ENCODE measurements around the gene PLEKHG5. TPM values are rescaled to one million over a fixed set of nuclear protein-coding genes. Genes with fewer than 3 reads are reported as not detected.

The PLEKHG5 gene
- polyA plus RNA-seq, 3 donors: 0.03 TPM; not detected in 2

- intact Hi-C loops (cut with micrococcal nuclease): no loop called here
- H3K27me3 ChIP-seq (ENCODE audit: control insufficient read depth in 2 of 2, insufficient read depth in 2 of 2, low read length in 2 of 2): peaks cover 7 to 42% of the 10 kb centered on the region in 2 donors
- Mint-ChIP-seq H3K4me3 (no peak overlapping the region), H3K27ac (no peak overlapping the region), H3K27me3 (ENCODE audit: low read depth in 3 of 3) (peaks cover 56 to 66% (median 58%) of the 10 kb centered on the region in 3 donors), H3K36me3 (peaks cover 0 to 3% of the 10 kb centered on the region in 2 donors), H3K9me3 (peaks cover 0 to 9% (median 2%) of the 10 kb centered on the region in 7 donors), H3K4me1 (peaks cover 6% of the 10 kb centered on the region)
- H3K4me1 ChIP-seq (ENCODE audit: control insufficient read depth in 1 of 2, insufficient read depth in 2 of 2, low read length in 2 of 2): no peaks in the 10 kb centered on the region
- H3K9ac ChIP-seq (ENCODE audit: insufficient read depth, low read length, poor library complexity, severe bottlenecking): no peak overlapping the region
- no peaks in the 10 kb centered on the region for H4K20me1 ChIP-seq (ENCODE audit: insufficient read depth, low read length)
- no peaks in the 10 kb centered on the region for H3K79me2 ChIP-seq (ENCODE audit: insufficient read depth, low read length)
- no peak overlapping the region for H3K27ac ChIP-seq (ENCODE audit: low read depth in 1 of 2, low read length in 2 of 2)
- no peak overlapping the region for H3K4me3 ChIP-seq (replicated peaks in 1 of 3; ENCODE audit: low read depth in 2 of 3, low read length in 3 of 3)
- TF ChIP-seq CTCF (IDR thresholded peaks at IDR 0.05): no peak
- peaks cover 0 to 4% of the 10 kb centered on the region in 2 donors for H3K9me3 ChIP-seq (replicated peaks in 1 of 2; ENCODE audit: control insufficient read depth in 1 of 2, insufficient read depth in 1 of 2, low read length in 2 of 2)
- WGBS (ENCODE audit: insufficient coverage): 4% methylated on average over 13 of the region's 21 CpGs
- no peak overlapping the region for H3K4me2 ChIP-seq (replicated peaks; ENCODE audit: extremely low read depth, low read length, poor library complexity, severe bottlenecking)
- H2AFZ ChIP-seq (ENCODE audit: insufficient read depth, low read depth, low read length, poor library complexity, severe bottlenecking): no peak overlapping the region
- H3K36me3 ChIP-seq (replicated peaks in 1 of 2; ENCODE audit: control insufficient read depth in 1 of 2, insufficient read depth in 2 of 2, low read length in 2 of 2): no peaks in the 10 kb centered on the region
- DNase-seq: no peak
Measured at GRCh38 chr1:6496890-6497214, 5.4 kb upstream of the PLEKHG5 start.

GRCh38 chr1:6496365-6496721, 4.9 kb upstream of the PLEKHG5 start:
- no peaks in the 10 kb centered on the region for H3K36me3 ChIP-seq (replicated peaks in 1 of 2; ENCODE audit: control insufficient read depth in 1 of 2, insufficient read depth in 2 of 2, low read length in 2 of 2)
- intact Hi-C loops (cut with micrococcal nuclease): no loop called here
- no peak overlapping the region for H2AFZ ChIP-seq (ENCODE audit: insufficient read depth, low read depth, low read length, poor library complexity, severe bottlenecking)
- no peaks in the 10 kb centered on the region for H4K20me1 ChIP-seq (ENCODE audit: insufficient read depth, low read length)
- Mint-ChIP-seq H3K4me3 (peak overlapping the region in 1 of 2 donors; percentile 63), H3K4me1 (peaks cover 6% of the 10 kb centered on the region), H3K27ac (no peak overlapping the region), H3K9me3 (peaks cover 0 to 9% (median 2%) of the 10 kb centered on the region in 7 donors), H3K27me3 (ENCODE audit: low read depth in 3 of 3) (peaks cover 57 to 71% (median 61%) of the 10 kb centered on the region in 3 donors), H3K36me3 (peaks cover 0 to 3% of the 10 kb centered on the region in 2 donors)
- H3K79me2 ChIP-seq (ENCODE audit: insufficient read depth, low read length): no peaks in the 10 kb centered on the region
- no peak overlapping the region for H3K4me3 ChIP-seq (replicated peaks in 1 of 3; ENCODE audit: low read depth in 2 of 3, low read length in 3 of 3)
- no peak for DNase-seq
- no peaks in the 10 kb centered on the region for H3K4me1 ChIP-seq (ENCODE audit: control insufficient read depth in 1 of 2, insufficient read depth in 2 of 2, low read length in 2 of 2)
- no peak overlapping the region for H3K4me2 ChIP-seq (replicated peaks; ENCODE audit: extremely low read depth, low read length, poor library complexity, severe bottlenecking)
- H3K27me3 ChIP-seq (ENCODE audit: control insufficient read depth in 2 of 2, insufficient read depth in 2 of 2, low read length in 2 of 2): peaks cover 7 to 47% of the 10 kb centered on the region in 2 donors
- H3K9me3 ChIP-seq (replicated peaks in 1 of 2; ENCODE audit: control insufficient read depth in 1 of 2, insufficient read depth in 1 of 2, low read length in 2 of 2): peaks cover 0 to 4% of the 10 kb centered on the region in 2 donors
- no peak for TF ChIP-seq CTCF (IDR thresholded peaks at IDR 0.05)
- WGBS (ENCODE audit: insufficient coverage): 45% methylated on average over 6 of the region's 13 CpGs
- H3K9ac ChIP-seq (ENCODE audit: insufficient read depth, low read length, poor library complexity, severe bottlenecking): no peak overlapping the region
- no peak overlapping the region for H3K27ac ChIP-seq (ENCODE audit: low read depth in 1 of 2, low read length in 2 of 2)

Data from CD14-positive monocyte (primary cell).